ENCODE measurements around the gene BTRC. TPM values are rescaled to one million over a fixed set of nuclear protein-coding genes. Genes with fewer than 3 reads are reported as not detected.

The BTRC gene
- total RNA-seq, 1 experiment from 2014 or later: 22.4 TPM

- H3K27me3 Mint-ChIP-seq (ENCODE audit: low read depth): no peaks in the 10 kb centered on the region
- no peaks in the 10 kb centered on the region for H3K9me3 Mint-ChIP-seq
- H3K27ac Mint-ChIP-seq: no peak overlapping the region
- H3K4me1 Mint-ChIP-seq: peaks cover 26% of the 10 kb centered on the region
- no peaks in the 10 kb centered on the region for H3K36me3 Mint-ChIP-seq
- TF ChIP-seq MLX (CRISPR knock-in tag; IDR thresholded peaks at IDR 0.05): no peak
- TF ChIP-seq ZNF317 (CRISPR knock-in tag; IDR thresholded peaks at IDR 0.05; ENCODE audit: borderline replicate concordance, low read depth): peak; percentile 78
- POLR2A ChIA-PET: no interaction called here
- H3K4me3 Mint-ChIP-seq: no peak overlapping the region
- CTCF ChIA-PET: interaction anchor here (0.6 to 3.4 kb wide), 17 partner anchors 8 to 400 kb away, joined by 3 to 26 read pairs (median 4); no protein-coding TSS in a partner anchor
- ATAC-seq (peak; percentile 95), DNase-seq (ENCODE audit: low spot score) (no peak)
Measured at GRCh38 chr10:101495324-101495925, 141.5 kb downstream of the BTRC start.

GRCh38 chr10:101504438-101504837 lies 150.5 kb downstream of the BTRC start:
- no peak overlapping the region for H3K4me3 Mint-ChIP-seq
- no peak for DNase-seq (ENCODE audit: low spot score)
- peaks cover 17% of the 10 kb centered on the region for H3K4me1 Mint-ChIP-seq
- H3K27ac Mint-ChIP-seq: no peak overlapping the region; the same call in 1 of the 2 replicates
- ChIA-PET POLR2A (no interaction called here), CTCF (interaction anchor here (2.3 kb wide), 1 partner anchor 38 kb away, joined by 8 read pairs; no protein-coding TSS in a partner anchor)
- H3K9me3 Mint-ChIP-seq: no peaks in the 10 kb centered on the region
- no peaks in the 10 kb centered on the region for H3K27me3 Mint-ChIP-seq (ENCODE audit: low read depth)
- ATAC-seq: no peak
- TF ChIP-seq E2F5 (CRISPR knock-in tag; IDR thresholded peaks at IDR 0.05) (no peak), NR1H2 (CRISPR knock-in tag; IDR thresholded peaks at IDR 0.05) (no peak), CBFB (CRISPR knock-in tag; IDR thresholded peaks at IDR 0.05; ENCODE audit: low read depth) (no peak), USF2 (CRISPR knock-in tag; IDR thresholded peaks at IDR 0.05) (no peak), JAZF1 (CRISPR knock-in tag; IDR thresholded peaks at IDR 0.05) (no peak), ZNF416 (CRISPR knock-in tag; IDR thresholded peaks at IDR 0.05) (no peak), ESRRA (CRISPR knock-in tag; IDR thresholded peaks at IDR 0.05; ENCODE audit: borderline replicate concordance) (no peak), HMGXB4 (CRISPR knock-in tag; IDR thresholded peaks at IDR 0.05) (no peak), AR (CRISPR knock-in tag; IDR thresholded peaks at IDR 0.05) (no peak), ZMAT4 (CRISPR knock-in tag; IDR thresholded peaks at IDR 0.05) (no peak), TCF7 (CRISPR knock-in tag; IDR thresholded peaks at IDR 0.05; ENCODE audit: low read depth) (no peak), FOXJ3 (CRISPR knock-in tag; IDR thresholded peaks at IDR 0.05; ENCODE audit: borderline replicate concordance) (no peak), SP1 (CRISPR knock-in tag; conservative IDR thresholded peaks at IDR 0.05) (no peak), CTCF (IDR thresholded peaks at IDR 0.05) (no peak)
- no peaks in the 10 kb centered on the region for H3K36me3 Mint-ChIP-seq
